HepG2 (cell line): ENCODE results near the gene MIER2. TPM values are rescaled to one million over a fixed set of nuclear protein-coding genes. Genes with fewer than 3 reads are reported as not detected.

ENCODE experiments used
- AGO1 ChIP-seq: fragments of 200-400 bp; formaldehyde crosslinking; IDR thresholded peaks from 2 replicates; pipeline ENCODE4 v1.6.1; 2017; ENCODE audit warnings: mild to moderate bottlenecking, low read depth, low read length, moderate library complexity; ENCODE audit not compliant: poor library complexity, severe bottlenecking
- ARNTL ChIP-seq: sonication (generic); formaldehyde crosslinking; IDR thresholded peaks from 2 replicates; pipeline ENCODE4 v1.4.0; 2020; ENCODE audit warnings: mild to moderate bottlenecking, missing genetic modification reagents
- EP300 ChIP-seq, 3 experiments: sonication (generic) in 1 of 3; formaldehyde crosslinking in 1 of 3; IDR thresholded peaks; 2 replicates each; pipeline versions ENCODE4 v1.5.1 to v1.6.1; 2011 to 2020; ENCODE audit warnings: low read depth in 2 of 3, low read length in 2 of 3, borderline replicate concordance in 1 of 3, improper control_type of control experiment in 1 of 3, mild to moderate bottlenecking in 1 of 3, missing genetic modification reagents in 1 of 3, moderate library complexity in 1 of 3
- GTF2F1 ChIP-seq: fragments of 150-350 bp; IDR thresholded peaks from 2 replicates; pipeline ENCODE4 v1.6.1; 2014; ENCODE audit warnings: low read length
- NR2C2 ChIP-seq: sonication (generic); formaldehyde crosslinking; IDR thresholded peaks from 2 replicates; pipeline ENCODE4 v1.4.0; 2020; ENCODE audit warnings: missing genetic modification reagents, mild to moderate bottlenecking, moderate library complexity, borderline replicate concordance
- PHB2 ChIP-seq: fragments of 450-650 bp; IDR thresholded peaks from 2 replicates; pipeline ENCODE4 v1.6.1; 2018; ENCODE audit not compliant: partially characterized antibody
- POGZ ChIP-seq: sonication (generic); formaldehyde crosslinking; IDR thresholded peaks from 2 replicates; pipeline ENCODE4 v1.4.0; 2020; ENCODE audit warnings: mild to moderate bottlenecking, missing genetic modification reagents
- SIX1 ChIP-seq: sonication (generic); formaldehyde crosslinking; IDR thresholded peaks from 2 replicates; pipeline ENCODE4 v1.4.0; 2020; ENCODE audit warnings: missing genetic modification reagents, borderline replicate concordance
- SMAD3 ChIP-seq: sonication (generic); formaldehyde crosslinking; IDR thresholded peaks from 2 replicates; pipeline ENCODE4 v1.4.0; 2020; ENCODE audit warnings: missing genetic modification reagents
- ZBTB38 ChIP-seq: sonication (generic); formaldehyde crosslinking; IDR thresholded peaks from 2 replicates; pipeline ENCODE4 v1.5.1; 2020; ENCODE audit warnings: mild to moderate bottlenecking, missing genetic modification reagents
- ZFP36 ChIP-seq: fragments of 150-350 bp; IDR thresholded peaks from 2 replicates; pipeline ENCODE4 v1.6.1; 2018; ENCODE audit warnings: borderline replicate concordance, low read length, low read depth; ENCODE audit not compliant: partially characterized antibody
- ZNF513 ChIP-seq: sonication (generic); formaldehyde crosslinking; conservative IDR thresholded peaks from 2 replicates; pipeline ENCODE4 v1.5.0; 2020; ENCODE audit warnings: missing genetic modification reagents
- ZNF687 ChIP-seq: sonication (generic); formaldehyde crosslinking; IDR thresholded peaks from 2 replicates; pipeline ENCODE4 v1.5.1; 2020; ENCODE audit warnings: mild to moderate bottlenecking, missing genetic modification reagents, moderate library complexity
- ZNF772 ChIP-seq: sonication (generic); formaldehyde crosslinking; IDR thresholded peaks from 2 replicates; pipeline ENCODE4 v1.5.0; 2020; ENCODE audit warnings: mild to moderate bottlenecking, missing genetic modification reagents
- ZNF773 ChIP-seq: sonication (generic); formaldehyde crosslinking; IDR thresholded peaks from 2 replicates; pipeline ENCODE4 v1.4.0; 2020; ENCODE audit warnings: missing genetic modification reagents, borderline replicate concordance
- ZNF790 ChIP-seq: sonication (generic); formaldehyde crosslinking; IDR thresholded peaks from 2 replicates; pipeline ENCODE4 v1.8.0; 2022; ENCODE audit warnings: missing genetic modification reagents, mild to moderate bottlenecking, borderline replicate concordance
- ZSCAN22 ChIP-seq: sonication (generic); formaldehyde crosslinking; IDR thresholded peaks from 2 replicates; pipeline ENCODE4 v1.4.0; 2020; ENCODE audit warnings: mild to moderate bottlenecking, missing genetic modification reagents
- polyA plus RNA-seq, 8 experiments: library from polyadenylated mRNA; depleted of rRNA in 3 of 8; stranded (reverse) in 7 of 8; unstranded in 1 of 8; fragments of >200 nt; fragmentation: Illumina TruSeq in 4 of 8; extraction: Trizol in 4 of 8; gene quantifications; 2 replicates each; pipeline versions ENCODE4 v1.2.1 to v1.2.3, GENCODE V29; 2011 to 2016; ENCODE audit warnings: low read depth in 4 of 8, missing spikeins in 1 of 8, mixed read lengths in 1 of 8; ENCODE audit not compliant: insufficient read depth in 1 of 8
- total RNA-seq, 5 experiments: library from RNA; depleted of rRNA; stranded (reverse); fragments of >200 nt; fragmentation: Illumina TruSeq; extraction: Trizol; gene quantifications; 2 replicates each; pipeline ENCODE4 v1.2.3, GENCODE V29; 2016; ENCODE audit warnings: low read depth in 1 of 5
- TF ChIP-seq, protein P1 (sequence below): sonication (generic); formaldehyde crosslinking; IDR thresholded peaks from 2 replicates; pipeline ENCODE4 v1.8.1; 2022; ENCODE audit warnings: low read depth, mild to moderate bottlenecking, missing genetic modification reagents
- TF ChIP-seq, protein P2 (sequence below): IDR thresholded peaks from 2 replicates; pipeline ENCODE4 v1.6.1; 2016; ENCODE audit warnings: missing compliant biosample characterization, missing genetic modification reagents, borderline replicate concordance

MIER2 gene
- total and polyA plus RNA-seq, 2 of the 13 experiments (the other 11 are each of a cell fraction or from before 2014, with no cell fraction given) = 9.6 to 25.7 TPM

DNA sequence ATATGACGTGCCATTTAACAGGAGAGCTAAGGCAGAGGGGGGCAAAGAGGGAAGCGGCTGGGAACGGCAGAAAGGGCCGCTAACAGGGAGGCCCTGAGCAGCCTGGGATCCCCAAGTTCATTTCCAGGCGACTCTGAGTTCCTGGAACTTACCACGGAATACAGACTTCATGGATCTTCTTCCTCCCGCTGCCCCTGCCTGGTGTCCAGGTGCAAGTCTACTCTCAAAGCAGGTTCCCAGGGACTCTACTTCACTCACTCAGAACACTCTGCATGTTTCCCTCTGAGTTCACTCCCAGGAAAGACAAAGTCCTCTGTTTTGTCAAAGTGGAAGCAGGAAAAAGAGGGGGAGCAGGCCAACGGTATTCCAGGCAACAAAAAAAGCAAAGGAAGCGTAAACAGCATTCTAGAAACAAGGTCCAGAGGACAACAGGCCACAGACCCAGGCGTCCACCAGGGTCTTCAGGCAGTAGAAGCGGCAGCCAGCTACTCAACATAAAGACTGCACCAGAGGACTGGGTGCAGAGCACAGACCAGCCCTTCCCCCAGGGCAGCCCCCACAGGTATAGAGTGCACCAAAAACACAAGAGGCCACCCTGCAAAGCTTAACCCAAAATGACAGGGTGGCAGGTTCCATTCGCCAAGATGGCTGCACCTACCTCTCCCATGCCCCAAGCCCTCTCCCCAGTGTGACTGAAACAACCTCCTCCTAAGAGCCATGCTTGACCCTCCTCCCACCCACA lies 3.0 kb downstream of the MIER2 start (continued):
- no peak for TF ChIP-seq AGO1
- no peak for TF ChIP-seq ZSCAN22 (CRISPR knock-in tag)
- TF ChIP-seq GTF2F1 = no peak
- TF ChIP-seq SIX1 (CRISPR knock-in tag) = no peak
- TF ChIP-seq NR2C2 (CRISPR knock-in tag) = no peak
- TF ChIP-seq, protein P1, sequence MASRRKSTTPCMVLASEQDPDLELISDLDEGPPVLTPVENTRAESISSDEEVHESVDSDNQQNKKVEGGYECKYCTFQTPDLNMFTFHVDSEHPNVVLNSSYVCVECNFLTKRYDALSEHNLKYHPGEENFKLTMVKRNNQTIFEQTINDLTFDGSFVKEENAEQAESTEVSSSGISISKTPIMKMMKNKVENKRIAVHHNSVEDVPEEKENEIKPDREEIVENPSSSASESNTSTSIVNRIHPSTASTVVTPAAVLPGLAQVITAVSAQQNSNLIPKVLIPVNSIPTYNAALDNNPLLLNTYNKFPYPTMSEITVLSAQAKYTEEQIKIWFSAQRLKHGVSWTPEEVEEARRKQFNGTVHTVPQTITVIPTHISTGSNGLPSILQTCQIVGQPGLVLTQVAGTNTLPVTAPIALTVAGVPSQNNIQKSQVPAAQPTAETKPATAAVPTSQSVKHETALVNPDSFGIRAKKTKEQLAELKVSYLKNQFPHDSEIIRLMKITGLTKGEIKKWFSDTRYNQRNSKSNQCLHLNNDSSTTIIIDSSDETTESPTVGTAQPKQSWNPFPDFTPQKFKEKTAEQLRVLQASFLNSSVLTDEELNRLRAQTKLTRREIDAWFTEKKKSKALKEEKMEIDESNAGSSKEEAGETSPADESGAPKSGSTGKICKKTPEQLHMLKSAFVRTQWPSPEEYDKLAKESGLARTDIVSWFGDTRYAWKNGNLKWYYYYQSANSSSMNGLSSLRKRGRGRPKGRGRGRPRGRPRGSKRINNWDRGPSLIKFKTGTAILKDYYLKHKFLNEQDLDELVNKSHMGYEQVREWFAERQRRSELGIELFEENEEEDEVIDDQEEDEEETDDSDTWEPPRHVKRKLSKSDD (CRISPR knock-in tag) = no peak
- 0 out of 2 replicates have a peak, but pooled peaks have one; percentile 41 for TF ChIP-seq ARNTL
- no peak for TF ChIP-seq ZFP36
- no peak for TF ChIP-seq EP300 (IDR thresholded peaks at IDR 0.05; ENCODE audit: low read depth in 2 of 2, low read length in 2 of 2)
- no peak for TF ChIP-seq EP300 (CRISPR knock-in tag; IDR thresholded peaks at IDR 0.05; ENCODE audit: borderline replicate concordance)
- no peak for TF ChIP-seq POGZ (CRISPR knock-in tag)
- no peak for TF ChIP-seq ZNF790 (CRISPR knock-in tag)
- TF ChIP-seq, protein P2, sequence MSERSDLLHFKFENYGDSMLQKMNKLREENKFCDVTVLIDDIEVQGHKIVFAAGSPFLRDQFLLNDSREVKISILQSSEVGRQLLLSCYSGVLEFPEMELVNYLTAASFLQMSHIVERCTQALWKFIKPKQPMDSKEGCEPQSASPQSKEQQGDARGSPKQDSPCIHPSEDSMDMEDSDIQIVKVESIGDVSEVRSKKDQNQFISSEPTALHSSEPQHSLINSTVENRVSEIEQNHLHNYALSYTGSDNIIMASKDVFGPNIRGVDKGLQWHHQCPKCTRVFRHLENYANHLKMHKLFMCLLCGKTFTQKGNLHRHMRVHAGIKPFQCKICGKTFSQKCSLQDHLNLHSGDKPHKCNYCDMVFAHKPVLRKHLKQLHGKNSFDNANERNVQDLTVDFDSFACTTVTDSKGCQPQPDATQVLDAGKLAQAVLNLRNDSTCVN = no peak
- no peak; the same call in 1 of the 2 replicates for TF ChIP-seq ZBTB38
- TF ChIP-seq ZNF773 (CRISPR knock-in tag) = no peak
- TF ChIP-seq ZNF772 (CRISPR knock-in tag) = no peak
- TF ChIP-seq ZNF513 (CRISPR knock-in tag) = no peak
- TF ChIP-seq SMAD3 (CRISPR knock-in tag) = no peak
- no peak for TF ChIP-seq PHB2
- TF ChIP-seq ZNF687 (CRISPR knock-in tag) = peak; percentile 59
